Measurements from ENCODE around the gene INAFM2.

The INAFM2 gene

GRCh38 chr15:40347559-40348473 lies 24.3 kb downstream of the INAFM2 start:
- H3K4me3 ChIP-seq (ENCODE audit: low read length): no peak overlapping the region
- no peak for DNase-seq (ENCODE audit: low read depth)
- no peak for TF ChIP-seq CTCF (IDR thresholded peaks at IDR 0.05; ENCODE audit: insufficient read depth, low read depth, low read length, missing control alignments)

- no peak for DNase-seq (ENCODE audit: low read depth)
- TF ChIP-seq CTCF (IDR thresholded peaks at IDR 0.05; ENCODE audit: insufficient read depth, low read depth, low read length, missing control alignments): no peak
- H3K4me3 ChIP-seq (ENCODE audit: low read length): no peak overlapping the region
These were observed 25.0 kb downstream of the INAFM2 start for GRCh38 chr15:40348474-40348870.

DNA sequence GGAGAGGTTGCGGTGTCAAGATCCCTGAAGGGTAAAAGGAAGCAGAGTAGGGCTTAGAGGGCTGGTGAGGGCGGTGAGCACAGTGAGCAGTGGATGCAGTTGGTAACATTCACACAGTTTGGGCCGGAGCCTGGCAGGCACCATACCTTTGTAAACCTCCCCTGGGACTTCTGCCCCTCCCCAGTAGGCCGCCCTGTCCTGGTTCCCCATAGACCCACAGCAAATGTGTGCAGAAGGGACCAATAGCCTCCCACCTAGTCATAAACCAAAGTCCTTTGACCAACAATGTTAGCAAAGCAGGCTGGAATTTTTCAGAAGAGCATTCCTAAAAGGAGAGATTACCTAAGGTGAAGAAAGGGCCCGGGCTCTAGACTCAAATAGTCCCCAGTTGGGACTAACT lies 25.7 kb downstream of the INAFM2 start:
- H3K4me3 ChIP-seq (ENCODE audit: low read length): no peak overlapping the region
- DNase-seq (ENCODE audit: low read depth): no peak
- no peak for TF ChIP-seq CTCF (IDR thresholded peaks at IDR 0.05; ENCODE audit: insufficient read depth, low read depth, low read length, missing control alignments)

DNA sequence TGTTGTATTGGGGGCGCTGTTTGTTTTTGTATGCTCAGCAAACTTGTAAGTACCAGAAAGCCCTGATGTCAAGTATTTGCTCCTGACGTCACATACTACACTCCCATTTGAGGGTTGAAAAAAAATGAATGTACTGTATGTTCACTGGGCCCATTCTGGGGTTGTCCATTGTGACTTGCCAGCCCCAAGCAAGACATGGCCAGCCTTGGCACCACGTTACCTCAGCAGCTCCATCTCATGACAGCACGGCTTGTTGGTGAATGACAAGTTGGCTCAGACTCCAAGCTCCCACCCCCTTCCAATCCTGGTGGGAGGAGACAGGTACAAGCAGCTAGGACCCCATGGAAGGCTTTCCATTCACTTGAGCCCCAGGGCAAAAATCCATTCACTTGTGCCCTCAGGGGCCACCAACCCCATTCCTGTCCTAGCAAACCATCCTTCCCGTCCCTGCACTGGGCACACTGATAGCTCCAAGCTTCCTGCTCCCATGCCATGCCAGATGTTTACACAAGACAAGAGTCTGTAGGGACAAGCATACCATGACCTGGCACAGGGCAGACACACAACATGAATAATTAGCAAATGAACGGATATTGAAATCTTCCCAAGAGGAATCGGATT lies 28.9 kb downstream of the INAFM2 start:
- H3K4me3 ChIP-seq (ENCODE audit: low read length): no peak overlapping the region
- DNase-seq (ENCODE audit: low read depth): no peak
- TF ChIP-seq CTCF (IDR thresholded peaks at IDR 0.05; ENCODE audit: insufficient read depth, low read depth, low read length, missing control alignments): no peak

DNA sequence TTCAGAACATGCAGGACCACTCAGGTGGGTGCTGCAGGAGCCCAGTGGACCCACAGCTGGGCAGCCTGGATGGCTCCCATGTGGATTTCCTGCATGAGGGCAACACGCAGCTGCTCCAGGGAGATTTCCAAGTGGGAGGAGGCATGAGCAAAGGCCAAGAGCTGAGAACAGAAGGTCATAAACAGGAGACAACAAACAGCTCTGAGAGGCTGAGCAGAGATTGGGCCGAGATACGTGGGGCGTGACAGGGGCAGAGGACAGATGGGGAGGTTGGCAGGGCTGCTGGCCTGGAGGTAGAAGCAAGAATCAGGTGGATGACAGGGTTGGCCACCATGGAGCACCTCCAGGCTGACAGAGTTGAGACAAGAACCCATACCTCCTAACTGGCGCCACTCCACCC lies 30.2 kb downstream of the INAFM2 start:
- no peak for DNase-seq (ENCODE audit: low read depth)
- no peak overlapping the region for H3K4me3 ChIP-seq (ENCODE audit: low read length)
- TF ChIP-seq CTCF (IDR thresholded peaks at IDR 0.05; ENCODE audit: insufficient read depth, low read depth, low read length, missing control alignments): no peak

DNA sequence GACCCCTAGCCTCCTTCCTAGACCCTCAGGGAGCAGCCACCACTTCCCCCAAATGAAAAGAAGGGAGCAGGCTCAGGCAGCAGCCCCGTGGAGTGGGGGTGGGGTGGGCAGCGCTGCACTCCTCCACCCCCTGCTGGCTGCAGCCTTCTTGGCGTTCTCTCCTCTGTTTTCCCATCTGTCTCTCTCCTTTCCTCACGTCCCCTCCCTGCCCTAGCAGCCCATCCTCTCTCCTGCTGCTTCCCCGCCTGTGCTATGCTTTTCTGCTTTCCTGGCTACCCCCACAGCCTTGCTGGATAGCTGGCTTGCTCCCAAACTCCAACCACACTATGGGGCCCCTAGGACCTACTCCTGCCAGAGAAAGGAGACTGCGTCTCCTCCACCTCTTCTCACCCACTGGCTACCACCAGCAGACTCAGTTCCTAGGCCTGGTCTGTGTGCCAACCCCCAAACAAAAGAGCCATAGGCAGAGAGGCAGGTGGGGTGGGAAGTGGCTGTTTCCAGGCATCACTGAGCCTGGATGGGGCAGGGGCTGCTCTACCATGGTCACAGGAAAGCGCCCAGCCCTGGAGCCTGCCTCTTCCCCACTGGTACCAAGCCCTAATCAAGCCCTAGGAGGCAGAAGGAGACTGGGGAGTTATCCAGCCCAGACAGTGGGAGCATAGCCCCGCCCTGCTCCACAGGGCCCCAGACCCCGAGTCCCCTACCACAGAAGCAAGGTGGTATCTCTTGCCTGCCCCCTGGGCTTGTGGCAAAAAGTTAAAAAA lies 31.1 kb downstream of the INAFM2 start:
- peak; percentile 44 for TF ChIP-seq CTCF (IDR thresholded peaks at IDR 0.05; ENCODE audit: insufficient read depth, low read depth, low read length, missing control alignments)
- no peak overlapping the region for H3K4me3 ChIP-seq (ENCODE audit: low read length)
- DNase-seq (ENCODE audit: low read depth): no peak
